ENCODE measurements around the gene CADM2.
A peak's percentile ranks its signal among the peaks of the same experiment; 100 is the strongest.
"Not testable (repeated sequence)": the region's sequence is repeated elsewhere in the genome, so short reads cannot be mapped to it uniquely, and the experiment has no call there.

The CADM2 gene

DNA sequence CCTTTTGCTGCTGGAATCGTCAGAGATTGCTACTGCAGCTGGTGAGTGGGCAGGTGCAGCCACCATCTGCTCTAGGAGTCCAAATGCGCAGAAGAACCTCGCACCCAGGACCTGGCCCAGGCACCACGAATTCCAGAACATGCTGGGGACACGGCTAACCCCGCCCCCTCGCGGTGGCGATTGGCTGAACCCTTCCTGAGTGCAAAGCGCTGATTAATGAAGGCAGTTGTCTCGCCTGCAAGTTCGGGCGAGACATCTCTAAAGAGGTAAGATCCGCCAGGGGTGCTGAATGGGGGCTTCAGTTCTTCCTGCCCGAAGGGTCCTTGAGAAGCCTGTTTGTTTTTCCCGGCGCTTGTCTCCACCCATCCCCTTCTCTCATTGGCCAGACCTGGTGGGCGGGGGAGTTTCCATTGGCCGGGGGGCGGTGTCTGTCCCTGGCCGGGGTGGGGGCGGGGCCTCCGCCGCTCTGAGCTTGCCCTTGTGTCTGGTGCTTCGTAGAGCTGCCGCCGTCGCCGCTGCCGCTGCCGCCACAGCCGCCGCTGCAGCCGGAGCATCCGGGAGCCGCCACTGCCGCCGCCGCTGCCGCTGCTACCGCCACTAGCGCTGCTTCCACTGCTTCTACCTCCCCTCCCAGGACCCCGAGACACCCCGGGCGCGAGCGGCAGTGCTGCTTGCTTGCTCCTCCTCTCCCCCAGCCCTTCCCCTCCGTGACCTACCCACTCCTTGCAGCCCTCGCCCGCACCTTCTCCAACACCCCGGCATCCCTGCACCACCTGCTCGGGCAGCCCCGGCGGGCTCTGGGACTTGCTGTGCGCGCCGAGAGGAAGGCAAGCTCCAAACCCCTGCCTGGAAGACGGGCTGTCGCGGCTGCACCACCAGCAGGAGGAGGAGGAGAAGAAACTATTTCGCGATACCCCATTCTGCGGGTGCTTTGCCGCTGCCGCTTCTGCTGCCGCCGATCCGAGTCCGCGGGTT, at the start of gene CADM2:
CADM2 (plus strand) TSS at position 495 of the 975 bp plus-strand sequence.
- no peak for DNase-seq

DNA sequence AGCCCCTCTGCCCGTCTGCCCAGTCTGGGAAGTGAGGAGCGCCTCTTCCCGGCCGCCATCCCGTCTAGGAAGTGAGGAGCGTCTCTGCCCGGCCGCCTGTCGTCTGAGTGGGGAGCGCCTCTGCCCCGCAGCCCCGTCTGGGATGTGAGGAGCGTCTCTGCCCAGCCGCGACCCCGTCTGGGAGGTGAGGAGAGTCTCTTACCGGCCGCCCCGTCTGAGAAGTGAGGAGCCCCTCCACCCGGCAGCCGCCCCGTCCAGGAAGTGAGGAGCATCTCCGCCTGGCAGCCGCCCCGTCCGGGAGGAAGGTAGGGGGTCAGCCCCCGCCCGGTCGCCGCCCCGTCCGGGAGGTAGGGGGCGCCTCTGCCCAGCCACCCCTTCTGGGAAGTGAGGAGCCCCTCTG, 40.2 kb upstream of the CADM2 start:
- DNase-seq: not testable (repeated sequence)

DNA sequence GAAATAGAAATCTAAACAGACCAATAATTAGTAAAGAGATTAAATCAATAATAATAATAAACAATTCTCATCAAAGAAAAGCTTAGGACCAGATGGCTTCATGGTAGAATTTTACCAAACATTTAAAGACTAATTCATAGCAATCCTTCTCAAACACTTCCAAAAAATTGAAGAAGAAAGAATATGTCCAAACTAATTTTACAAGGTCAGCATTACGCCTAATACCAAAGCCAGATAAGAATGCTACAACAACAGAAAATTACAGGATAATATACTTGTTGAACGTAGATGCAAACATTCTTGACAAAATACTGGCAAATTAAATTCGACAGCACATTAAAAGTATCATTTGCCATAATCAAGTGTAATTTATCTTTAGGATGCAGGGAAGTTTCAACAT, 36.1 kb upstream of the CADM2 start:
- DNase-seq: no peak

DNA sequence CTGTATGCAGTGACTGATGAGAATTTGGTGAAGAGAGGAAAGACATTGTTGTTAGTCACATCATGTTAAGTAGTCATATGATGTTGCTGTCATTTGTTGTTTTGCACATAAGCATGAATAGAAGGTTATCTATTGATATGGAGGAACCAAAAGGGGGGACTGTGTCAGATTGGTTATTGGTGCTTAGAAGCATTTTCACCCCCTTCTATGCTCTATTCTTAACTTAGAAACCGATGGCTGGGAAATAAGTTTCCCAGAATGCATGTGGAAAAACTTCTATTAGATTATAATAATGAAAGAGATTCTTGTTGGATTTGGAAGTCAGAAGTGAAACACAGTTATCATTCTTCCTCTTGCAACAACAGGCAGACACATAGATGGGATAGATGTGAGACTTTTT, 33.2 kb upstream of the CADM2 start:
- no peak for DNase-seq

DNA sequence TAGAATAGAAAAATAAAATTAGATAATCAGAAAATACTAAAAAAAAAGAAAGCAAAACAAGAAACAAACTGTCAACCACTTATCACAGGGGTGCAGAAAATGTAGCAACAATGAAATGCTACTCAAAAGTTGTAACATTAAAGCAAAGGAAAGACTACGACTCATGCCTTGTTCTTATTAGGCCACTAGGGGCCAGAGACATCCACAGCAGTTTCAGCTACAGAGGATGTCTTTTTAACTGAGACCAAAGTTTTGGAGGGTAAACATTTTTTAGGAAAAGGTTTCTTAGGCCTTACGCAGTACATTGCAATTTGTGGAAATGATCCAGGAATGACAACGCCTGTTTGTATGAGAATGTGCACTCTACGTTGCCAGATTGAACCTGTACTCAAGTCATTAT, 15.4 kb upstream of the CADM2 start:
- peak in 1 of 2 experiments; percentile 5 for DNase-seq

DNA sequence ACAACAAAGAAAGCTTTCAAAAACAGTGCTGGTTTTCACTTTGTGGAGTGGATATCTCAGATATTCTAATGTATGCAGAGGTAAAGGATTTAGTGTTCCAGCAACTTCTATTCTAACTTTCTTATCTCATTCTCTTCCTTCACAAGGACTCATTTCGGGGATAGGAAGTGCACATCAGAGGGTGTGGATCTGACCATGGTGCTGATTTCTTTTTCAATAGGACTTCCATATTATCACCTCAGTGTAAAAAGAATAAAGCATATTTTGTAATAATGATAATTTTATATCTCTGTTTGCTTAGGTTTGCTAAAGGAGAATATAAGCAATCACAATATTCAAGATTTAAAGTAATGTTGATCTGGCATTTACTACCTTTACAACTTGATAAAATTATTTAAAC, 12.5 kb upstream of the CADM2 start:
- peak in 1 of 2 experiments; percentile 4 for DNase-seq

DNA sequence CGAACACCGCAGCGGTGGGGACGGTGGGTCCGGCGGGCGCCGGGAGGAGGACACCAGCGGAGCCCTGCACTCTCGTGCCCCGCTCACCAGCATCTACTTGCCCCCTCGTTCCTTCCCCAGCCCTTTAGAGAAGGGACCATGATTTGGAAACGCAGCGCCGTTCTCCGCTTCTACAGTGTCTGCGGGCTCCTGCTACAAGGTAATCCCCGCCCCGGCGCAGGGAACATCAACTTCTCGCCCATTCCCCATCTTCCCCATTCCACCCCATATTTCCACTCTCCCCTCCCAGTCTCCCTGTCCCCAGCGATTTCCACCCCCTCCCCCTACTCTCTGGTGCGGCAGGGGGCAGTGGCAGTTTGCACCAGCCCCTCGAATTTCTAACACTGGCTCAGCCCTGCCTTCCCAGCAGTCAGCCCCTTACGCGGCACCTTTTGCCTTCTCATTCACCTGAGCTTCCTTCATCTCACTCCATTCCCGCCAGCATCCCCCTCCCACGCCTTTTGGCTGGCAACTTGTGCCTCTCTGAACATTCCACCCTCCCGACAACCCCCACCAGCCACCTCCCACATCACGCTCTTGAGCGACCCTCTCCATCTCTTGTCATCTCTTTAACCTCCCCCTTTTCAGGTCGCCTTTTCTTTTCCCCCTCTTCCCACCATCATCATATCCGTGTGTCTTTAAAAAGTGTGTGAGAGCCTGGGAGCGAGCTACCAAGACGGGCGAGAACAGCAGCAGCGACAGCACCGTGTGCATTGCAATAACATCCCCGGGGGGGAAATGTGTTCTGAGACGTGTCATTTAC, 882 bp downstream of the CADM2 start:
- no peak for DNase-seq

DNA sequence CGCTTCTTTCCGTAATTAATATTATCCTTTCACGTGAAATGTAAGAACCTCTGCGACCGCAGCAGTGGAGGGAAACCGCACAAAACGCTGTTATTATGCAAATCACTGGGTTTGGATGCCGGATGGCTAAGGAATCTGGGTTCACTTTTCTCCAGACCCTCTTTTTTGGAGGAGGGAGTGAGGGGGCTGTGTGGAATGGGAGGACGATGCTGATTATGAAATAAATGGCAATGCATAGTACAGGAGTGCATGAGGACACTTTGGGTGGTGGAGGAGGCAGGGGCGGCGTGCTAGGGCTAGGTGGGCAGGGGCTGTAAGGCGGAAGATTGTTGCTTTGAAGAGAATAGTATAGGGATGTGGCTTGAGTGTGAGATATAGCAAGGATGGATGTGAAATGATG, 1.8 kb downstream of the CADM2 start:
- no peak for DNase-seq

DNA sequence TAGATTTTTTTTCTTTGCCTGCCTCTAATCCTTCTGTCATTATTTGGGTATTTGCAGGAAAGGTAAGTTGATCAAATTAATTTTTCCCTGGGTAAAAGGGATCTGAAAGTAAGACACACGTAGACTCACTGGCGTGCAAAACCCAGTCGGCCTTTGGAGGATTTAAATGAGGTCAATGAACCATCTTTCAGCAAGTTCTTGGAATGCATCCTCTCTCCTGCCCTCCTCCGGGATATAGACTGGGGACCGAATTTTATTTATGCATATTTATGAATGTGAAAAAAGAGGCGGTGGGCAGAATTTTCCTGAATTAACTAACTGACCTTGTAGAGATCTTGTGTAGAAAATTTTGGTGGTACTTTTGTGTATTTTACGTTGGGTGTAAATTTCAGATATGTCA, 2.2 kb downstream of the CADM2 start:
- no peak for DNase-seq

DNA sequence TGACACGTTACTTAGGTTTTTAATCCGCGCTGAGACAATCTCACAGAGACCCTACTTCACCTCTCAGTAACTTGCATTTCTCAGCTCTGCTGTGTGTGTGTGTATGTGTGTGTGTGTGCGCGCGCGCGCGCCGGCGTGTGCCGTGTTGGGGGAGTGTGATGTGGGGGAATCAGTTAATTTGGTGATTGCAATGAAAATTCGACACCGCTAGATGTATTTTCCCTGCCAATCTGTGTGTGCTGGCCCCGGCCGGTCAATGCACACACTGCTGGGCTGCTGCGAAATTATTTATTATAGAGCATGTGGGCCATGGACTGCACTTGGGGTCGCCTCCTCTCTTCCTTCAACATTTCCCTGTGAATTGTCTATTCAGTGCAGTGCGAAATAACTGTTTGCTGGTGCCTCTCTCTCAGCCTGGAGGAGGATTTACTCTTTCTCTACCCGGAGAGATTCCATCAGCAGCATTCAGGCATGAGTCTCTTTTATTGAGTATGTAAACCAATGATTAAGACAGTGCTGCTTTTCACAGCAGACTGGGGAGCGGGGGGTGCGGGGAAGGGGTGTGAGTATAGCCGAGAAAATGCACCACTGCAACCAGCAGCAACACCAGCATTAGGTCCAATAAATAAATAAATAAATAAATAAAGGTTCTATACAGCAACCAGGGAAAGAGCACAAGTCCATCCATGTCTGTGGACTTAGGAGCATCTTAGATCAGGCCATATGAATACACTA, 2.9 kb downstream of the CADM2 start:
- DNase-seq: no peak

DNA sequence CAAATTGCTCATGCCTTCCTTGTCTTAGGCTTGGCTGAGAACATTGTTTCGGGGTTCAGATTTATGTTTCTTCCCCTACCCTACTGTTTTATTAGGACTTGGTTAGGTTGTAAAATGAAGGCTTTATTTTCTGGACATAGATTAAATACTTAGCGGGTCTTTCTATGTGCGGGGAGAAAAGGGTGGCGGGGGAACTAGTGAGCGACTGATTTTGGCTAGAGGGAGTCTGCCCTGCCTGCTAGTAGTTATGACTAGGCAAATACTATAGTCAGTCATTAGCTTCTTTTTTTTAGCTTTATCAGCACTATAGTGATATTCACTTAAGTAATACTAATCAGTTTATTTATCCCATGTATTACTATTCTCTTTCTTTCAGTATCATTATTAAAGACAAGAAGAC, 3.6 kb downstream of the CADM2 start:
- DNase-seq: no peak

DNA sequence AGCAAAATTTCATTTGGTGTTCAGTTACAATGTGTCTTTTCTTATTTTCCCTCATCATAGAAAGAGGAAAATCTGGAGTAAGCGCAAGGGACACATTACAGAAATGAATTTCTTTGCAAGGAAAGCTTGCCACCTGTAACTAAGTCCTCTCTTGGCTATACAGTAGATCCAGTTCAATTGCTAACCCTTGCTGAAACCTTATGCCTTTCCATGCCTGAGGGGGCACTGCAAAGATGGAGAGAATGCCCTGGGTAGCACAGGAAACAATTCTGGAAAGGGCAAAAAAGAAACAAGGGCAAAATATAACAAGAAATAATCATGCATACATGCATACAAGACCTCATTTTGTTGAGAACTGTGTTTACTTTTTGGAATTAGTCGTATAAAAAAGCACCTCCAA, 4.3 kb downstream of the CADM2 start:
- DNase-seq: no peak

DNA sequence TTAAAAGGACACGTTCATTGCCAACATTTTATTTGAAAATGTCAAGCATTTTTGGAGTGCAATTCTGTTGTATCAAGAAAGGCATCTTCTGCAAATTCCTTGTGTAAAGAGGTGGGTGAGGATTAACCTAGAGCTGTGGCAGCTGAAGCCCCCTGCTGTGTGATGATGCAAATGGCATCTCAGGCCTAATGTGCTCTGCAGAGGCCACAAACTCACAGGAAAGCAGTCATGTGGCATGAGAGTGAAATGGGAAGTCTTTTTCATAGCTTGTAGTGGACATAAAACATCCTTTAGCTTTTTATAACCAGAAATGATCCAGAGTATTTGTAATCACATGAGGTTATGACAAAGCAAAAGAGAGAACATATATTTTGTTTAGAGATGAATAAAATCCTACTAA, 6.4 kb downstream of the CADM2 start:
- no peak for DNase-seq

DNA sequence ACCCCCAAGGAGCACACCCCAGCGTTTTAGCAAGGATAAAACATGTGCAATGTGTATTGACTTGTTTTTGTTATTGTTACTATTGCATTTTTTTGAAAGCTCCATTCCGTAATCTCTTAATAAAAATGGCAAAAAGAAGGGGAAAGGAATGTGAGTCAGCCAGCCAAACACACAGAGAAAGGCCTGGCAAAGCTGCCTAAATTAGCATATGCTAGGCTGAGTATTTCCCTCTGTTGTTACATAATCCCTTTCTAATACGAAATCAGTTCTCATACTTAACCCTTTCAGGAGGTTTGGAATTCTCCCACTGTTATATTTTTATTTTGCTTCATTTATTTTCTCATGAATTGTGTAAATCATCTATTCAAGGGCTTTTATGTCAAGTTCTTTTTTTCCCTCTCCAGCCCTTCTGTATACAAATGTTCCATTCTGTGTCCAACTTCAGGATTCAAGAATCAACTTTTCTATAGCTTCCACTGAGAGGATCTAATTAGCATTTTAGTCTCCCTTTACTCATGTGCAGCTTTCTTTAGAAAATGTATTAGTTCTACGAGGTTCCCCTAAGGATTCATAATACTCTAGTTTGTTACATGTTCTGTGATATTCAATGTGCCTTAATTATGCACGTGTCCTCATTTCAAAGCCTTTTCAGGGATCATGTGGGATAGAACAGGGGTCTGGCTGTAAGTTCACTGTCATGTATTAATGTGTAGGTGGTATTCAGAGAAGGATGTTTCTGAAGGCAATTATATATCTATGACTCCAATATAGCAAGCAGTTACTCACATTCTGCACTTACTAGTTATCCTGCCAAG, 9.2 kb downstream of the CADM2 start:
- no peak for DNase-seq

DNA sequence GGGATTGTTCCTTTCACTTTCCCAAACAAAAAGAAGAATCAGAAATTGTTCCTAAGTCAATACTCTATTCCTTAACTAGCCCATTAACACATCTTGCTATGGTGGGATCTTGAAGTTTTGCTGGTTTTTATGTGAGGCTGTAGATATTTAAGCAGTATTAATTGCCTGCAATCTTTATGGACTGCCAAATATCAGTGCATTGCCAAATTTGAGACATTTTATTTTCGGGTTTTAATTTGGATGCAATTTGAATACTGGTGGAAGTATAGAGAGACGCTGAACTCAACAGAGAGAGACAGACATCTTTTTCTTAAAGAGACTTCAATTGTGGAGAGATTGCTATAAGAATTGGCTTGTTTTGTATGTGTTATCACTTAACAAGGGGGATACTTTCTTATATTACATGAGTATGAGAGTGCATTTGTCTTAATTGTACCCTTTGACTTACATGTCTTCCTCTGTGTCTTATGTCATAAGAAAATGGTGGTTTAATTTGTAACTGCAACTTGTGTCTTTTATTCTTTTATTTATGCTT, 10.0 kb downstream of the CADM2 start:
- no peak for DNase-seq

DNA sequence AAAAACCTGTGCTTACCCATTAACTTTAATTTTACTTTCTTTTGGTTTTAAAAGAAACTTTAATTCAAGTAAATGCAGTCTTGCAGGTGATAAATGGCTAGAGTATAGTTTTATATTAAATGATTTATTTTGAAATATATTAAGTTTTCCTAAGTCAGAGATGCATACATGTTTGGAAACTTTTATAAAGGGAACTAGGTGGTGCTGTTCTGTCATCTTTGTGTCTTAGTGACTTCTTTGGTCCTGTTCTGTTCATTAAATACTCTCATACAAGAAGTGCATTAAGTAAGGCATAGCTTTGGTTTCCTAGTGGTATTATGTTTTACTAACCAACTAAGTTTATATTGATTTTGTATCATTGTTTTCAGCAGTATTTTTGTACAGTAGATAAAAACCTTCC, 15.6 kb downstream of the CADM2 start:
- DNase-seq: no peak

DNA sequence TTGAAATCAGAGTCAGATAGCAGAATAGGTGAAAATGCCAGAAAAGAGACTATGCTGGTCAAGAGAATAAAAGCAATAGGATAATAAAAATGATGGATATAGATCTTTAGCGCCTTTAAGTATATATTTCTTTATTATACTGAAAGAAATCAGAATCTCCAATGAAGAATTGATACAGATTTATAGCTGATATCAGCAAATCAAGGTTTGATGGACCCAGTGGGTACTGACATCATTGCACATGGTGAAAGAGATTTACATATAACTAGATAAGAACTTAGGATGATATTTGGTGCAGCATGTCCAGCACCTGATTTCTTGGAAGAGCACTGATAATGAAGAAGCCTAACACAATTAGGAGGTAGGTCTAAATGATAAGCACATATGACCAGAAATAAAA, 18.2 kb downstream of the CADM2 start:
- no peak for DNase-seq

DNA sequence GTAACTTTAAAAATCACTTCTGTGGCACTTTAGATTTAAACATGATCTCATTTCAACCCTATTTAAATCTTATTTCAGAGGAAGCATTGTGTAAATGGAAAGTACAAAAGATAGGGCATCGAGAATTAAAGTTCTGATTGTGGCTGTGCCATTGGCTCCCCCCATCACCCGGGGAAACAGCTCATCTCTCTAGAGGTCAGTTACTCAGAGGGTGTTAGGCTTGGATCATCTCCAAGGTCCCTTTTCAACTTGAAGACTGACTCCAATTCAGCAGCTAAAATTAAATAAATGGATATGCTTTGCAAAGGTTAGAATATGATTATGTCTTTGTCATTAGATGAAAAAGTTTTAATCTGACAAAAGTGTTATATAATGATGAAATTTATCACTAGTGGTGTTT, 20.1 kb downstream of the CADM2 start:
- no peak for DNase-seq

DNA sequence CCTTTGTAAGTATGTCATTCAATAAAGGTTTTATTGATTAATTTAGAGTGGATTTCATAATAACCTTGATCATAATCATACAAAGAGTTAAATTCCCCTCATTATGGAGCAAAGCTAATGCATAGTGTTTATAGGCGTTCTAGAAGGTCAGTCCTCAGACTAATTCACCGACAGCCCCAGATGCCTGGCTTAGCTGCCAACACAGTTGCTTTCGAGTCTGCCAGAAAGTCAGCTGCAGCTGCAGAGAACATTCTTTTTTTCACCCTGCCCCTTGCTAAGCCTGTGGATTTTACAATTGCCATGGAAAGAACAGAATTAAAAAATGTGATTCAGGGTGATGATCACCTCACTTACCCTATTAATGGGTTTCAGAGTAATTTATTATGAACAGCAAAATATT, 21.2 kb downstream of the CADM2 start:
- DNase-seq: no peak

DNA sequence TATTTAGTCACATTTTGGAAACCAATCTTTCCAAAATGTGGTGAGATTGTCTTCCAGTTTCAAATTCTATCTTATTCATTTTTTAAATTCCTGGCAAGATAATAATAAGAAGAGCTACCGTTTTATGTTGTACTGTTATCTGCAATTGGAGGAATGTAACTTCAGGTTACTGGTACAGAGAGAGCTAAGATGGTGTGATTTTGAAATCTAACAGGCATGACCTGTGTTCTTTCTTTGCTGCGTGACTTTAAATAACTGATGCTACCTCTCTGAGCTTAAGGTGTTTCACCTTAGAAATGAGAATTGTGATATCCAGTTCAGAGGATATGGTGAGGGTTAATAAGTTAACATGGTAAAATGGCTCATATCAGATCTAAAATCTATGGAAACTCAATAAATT, 21.7 kb downstream of the CADM2 start:
- DNase-seq: no peak

DNA sequence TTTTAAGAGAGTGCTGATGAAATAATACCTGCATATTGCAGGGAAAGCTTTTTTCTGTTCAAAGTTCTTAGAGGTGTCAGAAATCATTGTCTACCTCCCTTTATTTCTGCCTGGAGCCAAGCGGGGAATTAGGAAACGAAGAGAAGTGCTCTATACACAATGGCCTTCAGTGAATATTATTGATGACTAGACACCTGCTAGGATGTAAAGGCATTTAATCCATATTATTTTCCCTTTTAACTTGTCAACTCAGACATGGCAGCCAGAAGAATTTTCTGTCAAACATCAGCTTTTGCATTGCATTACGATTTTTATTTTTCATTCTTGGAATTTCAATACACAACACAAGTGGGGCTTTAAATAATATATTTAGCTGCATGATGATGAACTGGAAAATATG, 24.7 kb downstream of the CADM2 start:
- DNase-seq: no peak

DNA sequence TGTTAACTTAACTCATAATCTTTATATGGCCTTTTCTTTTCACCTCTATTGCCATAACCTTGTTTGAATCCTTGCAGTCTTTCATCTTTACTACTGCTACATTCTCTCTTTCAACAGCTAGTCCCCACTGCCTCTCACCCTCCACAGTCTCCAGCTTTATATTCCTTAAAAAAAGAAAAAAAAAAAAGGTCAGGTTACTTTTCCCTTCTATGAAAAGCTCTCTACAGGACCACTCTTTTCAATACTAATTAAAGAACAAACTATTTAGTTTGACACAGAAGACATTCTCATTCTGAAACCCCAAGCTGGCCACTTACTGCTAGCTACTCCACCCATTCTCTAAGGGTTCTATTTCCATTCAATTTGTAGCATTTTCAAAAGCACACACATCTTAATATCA, 25.6 kb downstream of the CADM2 start:
- DNase-seq: no peak

All from AML-193 (cell line).